HG02870 (cell line): ENCODE data around the gene ATP2A2.
A peak's percentile ranks its signal among the peaks of the same experiment; 100 is the strongest.

ENCODE experiments used
- ATAC-seq: cut with Tn5 transposase; IDR thresholded peaks from one replicate; pipeline ENCODE4 v1.9.1; 2021; ENCODE audit warnings: mild to moderate bottlenecking, moderate library complexity; ENCODE audit not compliant: unreplicated experiment

The ATP2A2 gene

GRCh38 chr12:110289044-110289710 lies 8.1 kb downstream of the ATP2A2 start:
- no peak for ATAC-seq

DNA sequence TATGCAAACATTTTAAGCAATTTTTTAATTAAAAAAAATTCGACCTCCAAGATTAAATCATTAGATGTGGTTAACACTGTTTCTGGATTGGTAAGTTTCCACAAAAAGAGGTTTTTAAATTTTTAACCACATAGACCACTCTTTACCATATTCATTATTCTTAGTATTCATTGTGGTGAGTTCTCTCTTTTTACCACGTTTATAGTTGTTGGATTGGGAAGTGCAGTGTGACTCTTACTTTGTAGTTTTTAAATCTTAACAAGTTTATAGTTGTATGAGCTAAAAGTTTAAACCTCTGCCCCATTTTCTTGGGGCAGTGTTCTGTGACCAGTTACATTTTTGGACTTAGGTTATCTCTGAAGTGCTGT lies 8.6 kb downstream of the ATP2A2 start:
- no peak for ATAC-seq

DNA sequence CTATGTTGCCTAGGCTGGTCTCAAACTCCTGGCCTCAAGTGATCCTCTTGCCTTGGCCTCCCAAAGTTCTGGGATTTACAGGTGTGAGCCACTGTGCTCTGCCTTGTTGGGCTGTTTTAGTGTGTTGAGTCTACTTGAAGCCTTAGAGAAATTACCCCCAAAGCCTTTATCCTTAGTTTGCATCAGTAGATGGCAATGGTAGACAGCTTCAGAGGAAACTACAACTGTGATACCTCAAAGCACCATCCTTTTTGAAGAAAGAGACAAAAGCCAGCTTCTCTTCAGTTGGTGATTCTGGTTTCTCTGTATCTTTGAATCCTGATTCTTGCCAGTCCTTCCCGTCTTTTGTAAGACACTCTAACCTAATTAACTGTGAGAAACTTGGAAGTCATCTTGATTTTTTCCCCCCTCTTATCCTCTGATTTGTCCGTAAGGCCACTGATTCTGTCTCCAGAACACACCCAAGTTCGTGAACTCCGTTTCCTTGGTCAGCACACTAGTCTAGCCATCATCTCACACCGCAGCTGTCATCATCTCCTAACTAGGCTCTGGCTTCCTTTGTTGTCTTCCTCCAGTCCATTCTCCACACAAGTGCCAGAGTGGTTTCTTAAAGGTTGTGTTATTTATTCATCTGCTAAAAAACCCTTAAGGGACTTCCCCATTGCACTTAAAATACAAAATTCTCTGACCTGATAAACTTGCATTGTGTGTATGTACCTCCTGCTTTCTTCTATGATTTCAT lies 20.2 kb downstream of the ATP2A2 start:
- ATAC-seq = no peak

DNA sequence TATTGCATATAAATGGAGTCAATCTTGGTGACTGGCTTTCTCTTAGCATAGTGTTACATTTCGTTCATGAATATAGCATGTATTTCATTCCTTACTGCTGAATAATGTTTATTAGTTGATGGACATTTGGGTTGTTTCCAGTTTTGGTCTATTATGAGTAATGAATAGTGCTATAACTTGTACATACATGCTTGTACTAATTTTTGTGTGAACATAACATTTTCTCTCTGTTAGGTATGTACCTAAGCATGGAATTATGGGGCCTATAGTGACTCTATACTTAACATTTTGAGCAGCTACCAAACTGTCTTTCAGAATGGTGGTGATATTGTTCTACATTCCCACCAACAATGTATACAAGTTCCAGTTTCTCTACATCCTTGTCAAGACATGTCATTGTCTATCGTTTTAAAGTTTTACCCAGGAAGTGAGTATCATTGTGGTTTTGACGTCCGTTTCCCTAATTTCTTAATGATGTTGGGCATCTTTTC lies 23.1 kb downstream of the ATP2A2 start:
- no peak for ATAC-seq

DNA sequence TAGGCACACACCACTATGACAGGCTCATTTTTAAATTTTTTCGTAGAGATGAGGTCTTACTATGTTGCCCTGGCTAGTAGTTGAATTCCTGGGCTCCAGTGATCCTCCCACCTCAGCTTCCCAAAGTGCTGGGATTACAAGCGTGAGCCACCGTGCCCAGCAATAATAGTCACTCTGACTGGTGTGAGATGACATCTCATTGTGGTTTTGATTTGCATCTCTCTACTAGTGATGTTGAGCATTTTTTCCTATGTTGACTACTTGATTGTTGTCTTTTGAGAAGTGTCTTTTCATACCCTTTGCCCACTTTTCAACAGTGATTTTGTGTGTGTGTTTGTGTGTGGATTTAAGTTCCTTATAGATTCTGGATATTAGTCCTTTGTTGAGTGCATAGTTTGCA lies 26.3 kb downstream of the ATP2A2 start:
- ATAC-seq = no peak

DNA sequence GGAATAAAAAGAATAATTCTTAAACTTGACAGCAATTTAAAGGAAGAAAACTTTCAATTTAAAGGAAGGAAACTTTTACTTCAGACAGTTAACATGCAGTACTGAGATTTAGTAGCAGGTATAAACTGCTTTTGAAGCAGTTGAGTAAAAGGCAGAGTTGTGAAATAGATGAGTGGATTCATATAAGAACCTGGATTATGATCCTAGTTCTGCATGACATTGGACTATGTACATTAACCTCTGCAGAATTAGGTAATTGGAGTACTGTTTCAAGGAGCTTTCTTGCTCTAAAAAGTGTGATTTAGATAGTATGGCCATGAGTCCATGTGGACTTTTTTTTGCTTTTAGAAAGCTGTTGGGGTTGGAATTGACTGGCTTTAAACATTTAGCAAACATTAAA lies 29.7 kb downstream of the ATP2A2 start:
- no peak for ATAC-seq

- no peak for ATAC-seq
Measured at GRCh38 chr12:110311903-110312302, 30.9 kb downstream of the ATP2A2 start.

DNA sequence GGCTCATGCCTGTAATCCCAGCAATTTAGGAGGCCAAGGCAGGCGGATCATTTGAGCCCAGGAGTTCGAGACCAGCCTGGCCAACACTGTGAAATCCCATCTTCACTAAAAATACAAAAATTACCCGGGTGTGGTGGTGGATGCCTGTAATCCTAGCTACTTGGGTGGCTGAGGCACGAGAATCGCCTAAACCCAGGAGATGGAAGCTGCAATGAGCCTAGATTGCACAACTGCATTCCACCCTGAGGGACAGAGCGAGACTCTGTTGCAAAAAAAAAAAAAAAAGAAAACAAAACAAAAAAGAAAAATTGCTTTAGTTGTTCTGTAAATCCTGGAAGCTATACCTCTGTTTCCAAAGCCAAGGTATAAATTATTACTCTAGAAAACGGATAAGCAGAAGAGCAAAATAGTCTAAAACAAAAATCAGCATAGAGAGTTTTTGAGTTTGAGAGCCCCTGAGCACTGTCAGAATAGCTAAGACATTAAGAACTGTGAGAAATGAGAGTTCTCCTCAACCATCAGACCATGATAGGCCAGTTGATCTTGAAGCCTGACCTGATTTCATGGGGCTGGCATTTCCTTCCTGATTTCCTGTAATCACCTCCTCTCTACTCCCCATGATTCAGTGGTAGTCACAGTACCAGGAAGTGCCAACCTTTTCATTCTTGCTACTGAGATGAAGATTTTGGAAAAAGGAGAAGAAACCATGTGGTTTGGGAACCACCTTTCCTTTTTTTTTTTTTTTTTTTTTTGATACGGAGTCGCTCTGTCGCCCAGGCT lies 31.7 kb downstream of the ATP2A2 start:
- no peak for ATAC-seq

DNA sequence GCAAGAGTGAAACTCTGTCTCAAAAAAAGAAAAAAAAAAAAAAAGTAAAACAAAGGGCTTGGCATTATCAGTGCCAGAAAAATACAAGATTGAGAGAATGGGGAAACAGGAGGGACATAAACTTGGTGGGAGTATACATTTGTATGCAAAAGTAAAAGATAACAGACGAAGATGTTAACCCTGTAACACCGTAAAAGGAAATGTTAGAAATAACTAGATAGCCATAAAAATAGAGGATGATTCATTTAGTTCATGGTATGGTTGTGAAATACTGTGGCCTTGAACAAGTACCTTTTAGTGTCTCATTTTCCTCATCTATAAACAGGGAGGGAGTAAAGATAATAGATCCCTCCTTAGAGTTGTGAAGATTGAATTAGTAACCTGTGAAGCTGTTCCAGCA lies 33.3 kb downstream of the ATP2A2 start:
- peak; percentile 61 for ATAC-seq

DNA sequence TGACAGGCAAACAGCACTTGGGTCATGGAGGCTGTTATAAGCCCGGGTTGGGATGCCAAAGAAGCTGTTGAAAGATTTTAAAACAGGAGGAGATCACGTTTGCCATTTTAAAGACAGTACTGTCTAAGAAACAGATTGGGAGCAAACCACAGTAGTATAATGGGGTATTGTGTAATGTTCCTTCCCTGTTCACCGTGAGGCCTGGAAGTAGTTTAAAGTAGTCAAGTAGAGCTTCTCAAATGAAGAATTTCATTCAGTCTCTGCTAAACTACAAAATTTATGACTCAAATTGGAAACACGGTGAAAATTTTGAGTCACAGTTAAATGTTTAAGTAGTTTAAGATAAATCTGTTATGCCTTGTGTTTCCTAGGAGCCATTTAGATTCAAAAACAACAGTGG lies 35.8 kb downstream of the ATP2A2 start:
- no peak for ATAC-seq

GRCh38 chr12:110317911-110318310 lies 36.9 kb downstream of the ATP2A2 start:
- no peak for ATAC-seq

DNA sequence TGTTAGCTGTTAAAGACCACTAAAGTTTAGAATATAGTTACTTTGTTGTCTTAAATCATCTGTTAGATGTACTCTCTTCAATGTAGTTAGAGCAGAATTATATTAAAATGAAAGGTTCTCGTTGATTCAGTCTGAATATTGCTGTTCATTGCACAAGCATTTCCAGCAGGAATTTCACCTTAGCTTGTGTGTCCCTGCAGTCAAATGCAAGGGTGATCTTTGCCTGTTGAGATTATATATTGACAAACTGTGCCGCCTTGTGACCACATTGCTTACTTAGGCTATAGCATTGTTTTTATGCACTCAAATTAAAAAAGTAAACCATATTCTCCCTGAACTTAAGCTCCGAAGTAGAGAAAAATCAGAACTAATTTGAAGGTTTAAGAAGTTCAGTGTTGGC lies 39.5 kb downstream of the ATP2A2 start:
- ATAC-seq = no peak

GRCh38 chr12:110329710-110330109 lies 48.7 kb downstream of the ATP2A2 start:
- ATAC-seq = no peak

DNA sequence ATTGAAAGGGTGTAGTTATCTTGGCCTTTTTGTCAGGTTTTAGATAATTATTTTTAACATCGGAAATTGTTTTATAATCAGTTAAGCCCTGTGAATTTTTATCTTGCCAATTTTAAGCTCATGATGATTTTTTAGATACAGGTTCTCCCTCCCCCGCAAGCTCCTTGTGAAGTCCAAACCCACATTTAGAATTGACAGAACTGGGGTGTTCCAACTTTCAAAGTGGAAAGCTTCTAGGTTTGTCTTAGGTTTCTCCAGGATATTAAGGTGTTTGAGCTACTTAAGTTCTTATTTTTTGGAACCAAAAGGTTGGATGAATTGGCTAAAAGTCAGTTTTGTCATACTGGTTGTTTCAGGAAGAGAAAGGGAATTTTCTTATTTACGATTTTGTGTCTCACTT lies 49.1 kb downstream of the ATP2A2 start:
- no peak for ATAC-seq

- ATAC-seq = no peak
Measured at GRCh38 chr12:110330544-110330943, 49.5 kb downstream of the ATP2A2 start.

GRCh38 chr12:110333201-110333600 lies 52.2 kb downstream of the ATP2A2 start:
- ATAC-seq = no peak

GRCh38 chr12:110335481-110336045 lies 54.5 kb downstream of the ATP2A2 start:
- no peak for ATAC-seq

GRCh38 chr12:110337912-110338710 lies 57.1 kb downstream of the ATP2A2 start:
- no peak for ATAC-seq

- no peak for ATAC-seq
Measured at GRCh38 chr12:110338754-110339153, 57.7 kb downstream of the ATP2A2 start.

- no peak for ATAC-seq
Measured at GRCh38 chr12:110339184-110339952, 58.3 kb downstream of the ATP2A2 start.
